K562 treated with DMSO at 1 percent for 4 hours (cell line): ENCODE results near the gene ZC3H12C. TPM values are rescaled to one million over a fixed set of nuclear protein-coding genes. Genes with fewer than 3 reads are reported as not detected.

Experiments used
- total RNA-seq: library from RNA; unstranded; fragments of 300-600 nt; gene quantifications from 2 replicates; pipeline ENCODE4 v1.2.3, GENCODE V29; 2022; ENCODE audit not compliant: insufficient read depth

Gene ZC3H12C
- 1.1 and 1.3 TPM in 2 replicates for total RNA-seq

GRCh38 chr11:110092515-110093406 is at the start of gene ZC3H12C:
TSS of gene ZC3H12C (plus strand) at chr11:110093392. CDS start at chr11:110093412, 20 bp downstream.

Other genes starting within 250 kb of the ZC3H12C start
- gene RDX, start 203.2 kb downstream of the ZC3H12C start, total RNA-seq = 28.2 and 37.5 TPM in 2 replicates